B cell (primary cell): ENCODE measurements around the gene DCN.

ENCODE experiments used
- EZH2 ChIP-seq: IDR thresholded peaks from 2 replicates; pipeline ENCODE4 v1.6.1; 2012; ENCODE audit warnings: borderline replicate concordance, low read depth, mild to moderate bottlenecking, moderate library complexity, low read length; ENCODE audit not compliant: insufficient read depth, poor library complexity, severe bottlenecking
- TF ChIP-seq, protein P1 (sequence below): fragments of 200-600 bp; IDR thresholded peaks from one replicate; pipeline ENCODE4 v1.8.0; 2022; ENCODE audit warnings: antibody characterized with exemption, mild to moderate bottlenecking

GRCh38 chr12:91179315-91179714 is 3.3 kb downstream of the DCN start:
- TF ChIP-seq, protein P1, sequence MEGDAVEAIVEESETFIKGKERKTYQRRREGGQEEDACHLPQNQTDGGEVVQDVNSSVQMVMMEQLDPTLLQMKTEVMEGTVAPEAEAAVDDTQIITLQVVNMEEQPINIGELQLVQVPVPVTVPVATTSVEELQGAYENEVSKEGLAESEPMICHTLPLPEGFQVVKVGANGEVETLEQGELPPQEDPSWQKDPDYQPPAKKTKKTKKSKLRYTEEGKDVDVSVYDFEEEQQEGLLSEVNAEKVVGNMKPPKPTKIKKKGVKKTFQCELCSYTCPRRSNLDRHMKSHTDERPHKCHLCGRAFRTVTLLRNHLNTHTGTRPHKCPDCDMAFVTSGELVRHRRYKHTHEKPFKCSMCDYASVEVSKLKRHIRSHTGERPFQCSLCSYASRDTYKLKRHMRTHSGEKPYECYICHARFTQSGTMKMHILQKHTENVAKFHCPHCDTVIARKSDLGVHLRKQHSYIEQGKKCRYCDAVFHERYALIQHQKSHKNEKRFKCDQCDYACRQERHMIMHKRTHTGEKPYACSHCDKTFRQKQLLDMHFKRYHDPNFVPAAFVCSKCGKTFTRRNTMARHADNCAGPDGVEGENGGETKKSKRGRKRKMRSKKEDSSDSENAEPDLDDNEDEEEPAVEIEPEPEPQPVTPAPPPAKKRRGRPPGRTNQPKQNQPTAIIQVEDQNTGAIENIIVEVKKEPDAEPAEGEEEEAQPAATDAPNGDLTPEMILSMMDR: no peak
- no peak for TF ChIP-seq EZH2
